ENCODE results near the gene RASSF5. TPM values are rescaled to one million over a fixed set of nuclear protein-coding genes. Genes with fewer than 3 reads are reported as not detected.

RASSF5 gene
- total RNA-seq, 1 donor from 2014 or later: 116 TPM

DNA sequence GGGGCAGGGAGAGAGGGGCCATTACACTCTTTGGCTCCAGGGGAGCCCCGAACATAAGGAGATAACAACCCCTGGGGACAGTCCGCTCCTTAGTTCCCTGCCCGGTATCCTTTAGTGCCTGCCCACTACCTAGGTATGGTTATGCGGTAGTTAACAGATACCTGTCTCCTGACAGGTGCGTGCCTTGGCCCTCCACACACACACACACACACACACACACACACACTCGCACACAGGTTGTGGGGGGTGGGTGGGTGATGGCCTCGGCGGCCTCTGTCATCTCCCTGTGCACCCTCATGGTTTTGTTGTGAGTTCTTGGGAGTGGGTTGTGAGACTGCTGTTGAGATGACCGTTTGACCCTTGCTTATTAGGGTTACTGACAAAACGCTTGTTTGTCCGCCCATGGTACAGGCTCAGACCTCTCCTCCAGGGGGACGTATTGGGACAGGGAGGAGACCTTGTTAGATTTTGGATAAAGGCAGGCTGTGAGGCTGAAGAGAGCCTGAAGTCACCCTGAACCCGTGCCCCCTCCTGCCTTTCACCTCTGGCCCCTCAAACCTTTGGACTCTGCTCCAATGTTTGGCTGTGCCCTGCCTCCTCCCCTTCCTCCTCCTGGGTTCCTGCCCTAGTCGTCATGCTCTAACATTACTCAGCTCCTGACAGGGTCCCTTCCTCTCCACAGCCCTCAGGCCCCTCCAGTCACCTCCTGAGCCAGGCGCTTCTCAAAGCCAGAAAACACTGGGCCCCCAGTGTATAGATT is 979 bp downstream of the RASSF5 start:
- H3K4me3 Mint-ChIP-seq: peak overlapping the region; percentile 72
- CTCF ChIA-PET: no interaction called here
- H3K27ac Mint-ChIP-seq: no peak overlapping the region
- DNase-seq: no peak
- TF ChIP-seq, protein P1, sequence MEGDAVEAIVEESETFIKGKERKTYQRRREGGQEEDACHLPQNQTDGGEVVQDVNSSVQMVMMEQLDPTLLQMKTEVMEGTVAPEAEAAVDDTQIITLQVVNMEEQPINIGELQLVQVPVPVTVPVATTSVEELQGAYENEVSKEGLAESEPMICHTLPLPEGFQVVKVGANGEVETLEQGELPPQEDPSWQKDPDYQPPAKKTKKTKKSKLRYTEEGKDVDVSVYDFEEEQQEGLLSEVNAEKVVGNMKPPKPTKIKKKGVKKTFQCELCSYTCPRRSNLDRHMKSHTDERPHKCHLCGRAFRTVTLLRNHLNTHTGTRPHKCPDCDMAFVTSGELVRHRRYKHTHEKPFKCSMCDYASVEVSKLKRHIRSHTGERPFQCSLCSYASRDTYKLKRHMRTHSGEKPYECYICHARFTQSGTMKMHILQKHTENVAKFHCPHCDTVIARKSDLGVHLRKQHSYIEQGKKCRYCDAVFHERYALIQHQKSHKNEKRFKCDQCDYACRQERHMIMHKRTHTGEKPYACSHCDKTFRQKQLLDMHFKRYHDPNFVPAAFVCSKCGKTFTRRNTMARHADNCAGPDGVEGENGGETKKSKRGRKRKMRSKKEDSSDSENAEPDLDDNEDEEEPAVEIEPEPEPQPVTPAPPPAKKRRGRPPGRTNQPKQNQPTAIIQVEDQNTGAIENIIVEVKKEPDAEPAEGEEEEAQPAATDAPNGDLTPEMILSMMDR (IDR thresholded peaks at IDR 0.05): no peak
- no peak for ATAC-seq (ENCODE audit: low read depth)
- H3K27me3 Mint-ChIP-seq: peaks cover 17% of the 10 kb centered on the region
- H3K4me1 Mint-ChIP-seq: peaks cover 33% of the 10 kb centered on the region
- intact Hi-C loops (cut with micrococcal nuclease): loop anchor here (5.0 kb wide), 1 partner anchor 34 kb away; no protein-coding TSS in a partner anchor
- POLR2A ChIA-PET: interaction anchor here (2.4 kb wide), 1 partner anchor 72 kb away, joined by 9 read pairs; no protein-coding TSS in a partner anchor
- H3K9me3 Mint-ChIP-seq: no peaks in the 10 kb centered on the region
- no peaks in the 10 kb centered on the region for H3K36me3 Mint-ChIP-seq (ENCODE audit: low read depth)

DNA sequence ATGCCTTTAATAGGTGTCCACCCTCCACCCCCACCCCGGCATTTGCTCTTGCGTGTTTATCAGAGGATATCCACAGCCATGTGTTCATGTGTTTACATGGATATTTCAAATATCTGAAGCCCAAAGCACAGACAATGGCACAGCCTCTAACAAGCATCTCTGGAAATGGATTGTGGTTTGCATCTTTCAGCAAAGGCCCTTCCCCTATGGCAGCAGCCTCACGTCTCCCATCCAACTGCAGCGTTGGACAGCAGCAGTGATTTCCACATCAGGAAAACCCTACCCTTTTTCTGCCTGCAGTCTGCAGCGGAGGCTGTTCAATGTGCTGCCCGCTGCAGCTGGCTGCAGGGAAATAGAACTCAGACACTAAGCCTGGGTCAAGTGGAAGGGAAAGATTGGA is 1.6 kb downstream of the RASSF5 start:
- intact Hi-C loops (cut with micrococcal nuclease): loop anchor here (5.0 kb wide), 1 partner anchor 33 kb away; no protein-coding TSS in a partner anchor
- DNase-seq (no peak), ATAC-seq (ENCODE audit: low read depth) (no peak)
- CTCF ChIA-PET: no interaction called here
- Mint-ChIP-seq H3K36me3 (ENCODE audit: low read depth) (no peaks in the 10 kb centered on the region), H3K9me3 (no peaks in the 10 kb centered on the region), H3K27ac (no peak overlapping the region), H3K4me1 (peaks cover 30% of the 10 kb centered on the region), H3K27me3 (peaks cover 17% of the 10 kb centered on the region), H3K4me3 (peak overlapping the region; percentile 72)
- POLR2A ChIA-PET: no interaction called here
- TF ChIP-seq, protein P1 (IDR thresholded peaks at IDR 0.05): no peak

DNA sequence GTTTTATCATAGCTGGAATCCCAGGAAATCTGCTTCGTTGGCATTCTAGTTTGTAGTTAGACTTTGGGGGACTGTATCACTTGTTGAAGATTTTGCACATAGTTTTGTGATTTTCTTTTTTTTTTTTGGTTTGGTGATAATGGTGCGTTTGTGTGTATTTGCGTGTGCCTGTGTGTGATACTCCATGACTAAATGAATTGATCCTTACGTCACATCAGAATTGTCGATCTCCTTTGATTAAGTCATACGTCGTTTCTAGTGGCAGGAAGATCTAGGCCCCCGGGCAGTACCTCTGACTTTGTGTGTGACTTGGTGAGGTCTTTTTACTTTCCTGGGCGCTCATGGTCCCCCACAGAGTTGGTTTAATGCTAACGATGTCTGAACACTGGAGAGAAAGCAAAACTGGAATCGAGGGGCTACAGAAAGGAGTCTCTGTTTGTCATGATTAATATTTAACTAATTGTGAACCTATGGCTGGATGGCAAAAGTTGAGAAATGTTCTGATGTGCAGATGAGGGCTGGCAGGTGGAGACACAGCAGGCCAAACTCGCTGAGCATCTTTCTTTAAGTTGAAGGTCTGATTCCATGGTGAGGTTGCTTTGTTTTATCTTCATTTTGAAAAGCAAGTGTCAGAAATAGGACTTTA is 2.4 kb downstream of the RASSF5 start:
- Mint-ChIP-seq H3K27ac (no peak overlapping the region), H3K27me3 (peaks cover 17% of the 10 kb centered on the region), H3K4me1 (peaks cover 25% of the 10 kb centered on the region), H3K36me3 (ENCODE audit: low read depth) (no peaks in the 10 kb centered on the region), H3K4me3 (no peak overlapping the region), H3K9me3 (no peaks in the 10 kb centered on the region)
- CTCF ChIA-PET: no interaction called here
- intact Hi-C loops (cut with micrococcal nuclease): loop anchor here (5.0 kb wide), 1 partner anchor 33 kb away; no protein-coding TSS in a partner anchor
- POLR2A ChIA-PET: interaction anchor here (0.7 kb wide), 1 partner anchor 36 kb away, joined by 3 read pairs; no protein-coding TSS in a partner anchor
- TF ChIP-seq, protein P1 (IDR thresholded peaks at IDR 0.05): no peak
- DNase-seq: no peak
- ATAC-seq (ENCODE audit: low read depth): no peak

DNA sequence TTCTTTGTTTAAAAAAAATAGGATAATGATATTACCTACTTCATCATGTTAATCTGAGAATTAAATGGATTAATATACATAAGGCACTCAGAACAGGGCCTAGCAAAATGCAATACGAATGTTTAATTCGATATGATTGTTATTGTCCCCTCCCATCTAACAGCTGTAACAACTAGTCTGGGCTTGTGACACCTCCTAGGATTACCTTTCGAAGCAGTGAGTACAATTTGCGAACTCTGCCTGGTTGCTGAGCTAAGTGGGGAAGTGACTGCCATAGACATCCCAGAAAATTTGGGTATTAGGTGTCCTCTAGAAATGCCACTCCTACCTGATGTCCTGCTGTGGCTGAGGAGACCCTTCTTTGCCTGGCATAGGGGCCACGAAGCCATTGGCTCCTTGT is 3.0 kb downstream of the RASSF5 start:
- no peaks in the 10 kb centered on the region for H3K9me3 Mint-ChIP-seq
- ChIA-PET CTCF (no interaction called here), POLR2A (no interaction called here)
- ATAC-seq (ENCODE audit: low read depth) (no peak), DNase-seq (no peak)
- no peak overlapping the region for H3K27ac Mint-ChIP-seq
- TF ChIP-seq, protein P1 (IDR thresholded peaks at IDR 0.05): no peak
- peaks cover 25% of the 10 kb centered on the region for H3K4me1 Mint-ChIP-seq
- H3K36me3 Mint-ChIP-seq (ENCODE audit: low read depth): no peaks in the 10 kb centered on the region
- H3K27me3 Mint-ChIP-seq: peaks cover 17% of the 10 kb centered on the region
- no peak overlapping the region for H3K4me3 Mint-ChIP-seq
- intact Hi-C loops (cut with micrococcal nuclease): no loop called here

DNA sequence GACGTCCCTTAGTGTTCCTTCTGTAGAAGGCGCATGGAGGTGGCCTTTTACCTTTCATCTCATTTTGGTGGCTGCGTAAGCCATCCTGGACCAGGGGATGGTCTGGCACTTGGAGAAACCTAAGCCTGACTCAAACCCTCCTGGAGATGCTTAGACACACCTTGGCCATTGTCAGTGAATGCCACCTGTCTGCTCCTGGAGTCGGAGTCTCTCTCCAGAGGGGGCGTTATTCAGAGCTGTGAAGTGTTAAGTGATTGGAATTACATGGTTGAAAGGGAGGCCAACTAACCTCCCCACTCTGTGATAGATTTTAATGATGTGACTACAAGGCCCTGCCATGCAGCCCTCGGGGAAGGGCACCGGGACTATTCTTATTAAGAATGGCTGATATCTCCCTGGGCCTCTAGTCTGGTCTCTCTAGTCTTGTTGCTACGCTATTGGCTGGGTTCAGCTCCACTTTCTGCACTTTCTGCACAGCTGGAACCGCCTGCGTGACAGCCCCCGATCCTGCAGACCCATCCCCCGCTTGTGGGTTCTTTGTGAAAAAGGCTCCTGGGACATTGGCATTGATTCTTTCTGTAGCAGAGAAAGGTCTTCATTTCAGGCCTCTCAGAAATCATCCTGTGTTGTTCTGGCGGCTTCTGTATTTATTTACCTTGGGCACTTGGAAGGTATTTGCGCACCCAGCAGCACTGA is 4.2 kb downstream of the RASSF5 start:
- DNase-seq: no peak
- intact Hi-C loops (cut with micrococcal nuclease): no loop called here
- Mint-ChIP-seq H3K4me1 (peaks cover 25% of the 10 kb centered on the region), H3K9me3 (no peaks in the 10 kb centered on the region), H3K27ac (no peak overlapping the region), H3K27me3 (peaks cover 17% of the 10 kb centered on the region), H3K36me3 (ENCODE audit: low read depth) (no peaks in the 10 kb centered on the region), H3K4me3 (no peak overlapping the region)
- ChIA-PET CTCF (no interaction called here), POLR2A (no interaction called here)
- no peak for ATAC-seq (ENCODE audit: low read depth)
- TF ChIP-seq, protein P1 (IDR thresholded peaks at IDR 0.05): no peak

Measured in activated B cell treated with CpG ODN at 0.5 μM for 24 hours (primary cell).